ENCODE results near the gene CD101.

GRCh38 chr1:116982319-116983004 is 19.1 kb upstream of the CD101 start:
- TF ChIP-seq POLR2A (IDR thresholded peaks at IDR 0.05) (no peak), CTCF (IDR thresholded peaks at IDR 0.05) (peak in 4 of 7 experiments; percentile 9 to 46 (median 39))

All from body of pancreas (tissue), 4 donors.